Measurements from ENCODE around the gene TPRG1L. TPM values are rescaled to one million over a fixed set of nuclear protein-coding genes. Genes with fewer than 3 reads are reported as not detected.

The TPRG1L gene
- total and polyA plus RNA-seq, 10 of the 15 experiments (the other 5 are each of a cell fraction or from before 2014, with no cell fraction given) = 1.5 to 16.5 (median 8.0) TPM

GRCh38 chr1:3641816-3642215 is 17.0 kb downstream of the TPRG1L start (continued):
- TF ChIP-seq, protein P1, sequence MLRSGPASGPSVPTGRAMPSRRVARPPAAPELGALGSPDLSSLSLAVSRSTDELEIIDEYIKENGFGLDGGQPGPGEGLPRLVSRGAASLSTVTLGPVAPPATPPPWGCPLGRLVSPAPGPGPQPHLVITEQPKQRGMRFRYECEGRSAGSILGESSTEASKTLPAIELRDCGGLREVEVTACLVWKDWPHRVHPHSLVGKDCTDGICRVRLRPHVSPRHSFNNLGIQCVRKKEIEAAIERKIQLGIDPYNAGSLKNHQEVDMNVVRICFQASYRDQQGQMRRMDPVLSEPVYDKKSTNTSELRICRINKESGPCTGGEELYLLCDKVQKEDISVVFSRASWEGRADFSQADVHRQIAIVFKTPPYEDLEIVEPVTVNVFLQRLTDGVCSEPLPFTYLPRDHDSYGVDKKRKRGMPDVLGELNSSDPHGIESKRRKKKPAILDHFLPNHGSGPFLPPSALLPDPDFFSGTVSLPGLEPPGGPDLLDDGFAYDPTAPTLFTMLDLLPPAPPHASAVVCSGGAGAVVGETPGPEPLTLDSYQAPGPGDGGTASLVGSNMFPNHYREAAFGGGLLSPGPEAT (IDR thresholded peaks at IDR 0.05; ENCODE audit: low read depth) = no peak
- TF ChIP-seq IRF4 (IDR thresholded peaks at IDR 0.05; ENCODE audit: low read depth, low read length) = no peak

DNA sequence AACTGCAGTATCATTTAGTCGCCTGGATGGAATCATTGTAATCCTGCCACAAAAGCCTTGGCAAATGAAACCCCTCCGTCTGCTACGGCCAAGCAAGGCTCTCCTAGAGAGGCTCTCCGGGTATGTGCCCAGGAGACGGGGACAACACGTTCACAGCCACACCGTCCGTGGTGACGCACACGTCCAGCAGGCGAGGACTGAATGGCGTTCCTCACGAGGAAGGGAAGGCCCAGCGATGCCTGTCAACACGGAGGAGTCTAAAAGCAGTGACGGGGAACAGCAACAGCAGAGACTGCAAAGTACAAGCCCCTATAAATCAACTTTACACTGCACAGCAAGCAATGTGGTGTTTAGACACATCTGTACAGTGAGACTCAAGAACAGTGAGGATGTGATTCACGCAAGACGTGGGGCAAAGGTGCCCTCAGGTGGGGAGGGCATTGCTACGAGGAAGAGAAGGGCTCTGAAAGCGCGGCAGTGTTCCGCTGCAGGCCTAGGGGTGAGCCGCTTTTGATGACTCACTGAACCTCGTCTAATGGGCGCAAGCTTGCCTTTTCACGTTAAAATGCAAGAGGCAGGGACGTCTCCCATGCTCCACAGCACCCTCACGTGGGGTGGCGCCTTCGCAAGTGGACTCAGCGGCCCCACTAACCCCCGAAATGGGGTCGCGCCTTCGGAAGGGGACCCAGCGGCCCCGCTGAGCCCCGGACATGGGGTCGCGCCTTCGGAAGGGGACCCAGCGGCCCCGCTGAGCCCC is 18.3 kb downstream of the TPRG1L start:
- CTCF ChIA-PET = no interaction called here
- no TSS peak for BruUV-seq (replicated peaks)
- DNase-seq (ENCODE audit: low read depth, low spot score) (no peak), ATAC-seq (no peak), FAIRE-seq (no peak)
- in situ Hi-C loops (cut with MboI) = no loop called here
- Histone ChIP-seq H3K79me2 (ENCODE audit: control insufficient read depth, insufficient read depth, low read length) (peaks cover 3% of the 10 kb centered on the region), H2AFZ (ENCODE audit: control insufficient read depth, low read depth, low read length) (no peak overlapping the region), H3K27me3 (replicated peaks in 1 of 2; ENCODE audit: control insufficient read depth in 2 of 2, insufficient read depth in 2 of 2, low read length in 1 of 2) (no peaks in the 10 kb centered on the region), H4K20me1 (ENCODE audit: control insufficient read depth, insufficient read depth) (no peaks in the 10 kb centered on the region), H3K36me3 (ENCODE audit: control insufficient read depth in 2 of 2, insufficient read depth in 2 of 2, low read length in 1 of 2) (peaks cover 6 to 22% of the 10 kb centered on the region in 2 experiments), H3K9me3 (replicated peaks; ENCODE audit: control insufficient read depth, insufficient read depth, low read length) (no peaks in the 10 kb centered on the region), H3K4me2 (ENCODE audit: control insufficient read depth, insufficient read depth) (no peak overlapping the region), H3K27ac (ENCODE audit: control insufficient read depth, insufficient read depth) (no peak overlapping the region), H3K4me3 (no peak overlapping the region), H3K9ac (ENCODE audit: control insufficient read depth, insufficient read depth, low read length) (no peak overlapping the region), H3K4me1 (ENCODE audit: control insufficient read depth, insufficient read depth, low read length) (no peaks in the 10 kb centered on the region)
- no peak for TF ChIP-seq ASH2L (IDR thresholded peaks at IDR 0.05; ENCODE audit: borderline replicate concordance, low read depth)
- no peak for TF ChIP-seq HDGF (IDR thresholded peaks at IDR 0.05)
- TF ChIP-seq ZNF217 (IDR thresholded peaks at IDR 0.05) = no peak
- TF ChIP-seq, protein P2, sequence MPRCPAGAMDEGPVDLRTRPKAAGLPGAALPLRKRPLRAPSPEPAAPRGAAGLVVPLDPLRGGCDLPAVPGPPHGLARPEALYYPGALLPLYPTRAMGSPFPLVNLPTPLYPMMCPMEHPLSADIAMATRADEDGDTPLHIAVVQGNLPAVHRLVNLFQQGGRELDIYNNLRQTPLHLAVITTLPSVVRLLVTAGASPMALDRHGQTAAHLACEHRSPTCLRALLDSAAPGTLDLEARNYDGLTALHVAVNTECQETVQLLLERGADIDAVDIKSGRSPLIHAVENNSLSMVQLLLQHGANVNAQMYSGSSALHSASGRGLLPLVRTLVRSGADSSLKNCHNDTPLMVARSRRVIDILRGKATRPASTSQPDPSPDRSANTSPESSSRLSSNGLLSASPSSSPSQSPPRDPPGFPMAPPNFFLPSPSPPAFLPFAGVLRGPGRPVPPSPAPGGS (IDR thresholded peaks at IDR 0.05; ENCODE audit: borderline replicate concordance, insufficient read depth, low read depth, low read length, poor library complexity, severe bottlenecking) = peak; percentile 2
- no peak for TF ChIP-seq NFYA (IDR thresholded peaks at IDR 0.05; ENCODE audit: borderline replicate concordance, low read depth, low read length)
- POLR2A ChIA-PET = no interaction called here
- intact Hi-C loops (cut with micrococcal nuclease; ENCODE audit: unreplicated experiment) = no loop called here
- RAD21 ChIA-PET (ENCODE audit: unreplicated experiment) = no interaction called here
- 94% methylated on average over 32 of the region's 43 CpGs for WGBS (ENCODE audit: insufficient coverage, insufficient replicate concordance, low lambda C conversion rate, missing lambda C conversion rate)
- SMC1A ChIA-PET (ENCODE audit: uncharacterized antibody, unreplicated experiment) = no interaction called here

Data from GM12878 (cell line).